Skeletal muscle tissue (tissue), 4 donors: ENCODE data around the gene KMT2E. TPM values are rescaled to one million over a fixed set of nuclear protein-coding genes. Genes with fewer than 3 reads are reported as not detected.

Experiments
- H3K27ac ChIP-seq: one replicate; pipeline ENCODE4 v1.7.0; 2013; ENCODE audit warnings: mild to moderate bottlenecking, low read depth, low read length, inconsistent platforms
- H3K27me3 ChIP-seq, 3 donors: one replicate each; pipeline ENCODE4 v1.7.0; 2013; ENCODE audit warnings: low read length in 3 of 3; ENCODE audit not compliant: control insufficient read depth in 3 of 3, insufficient read depth in 3 of 3
- H3K36me3 ChIP-seq, 3 donors: one replicate each; pipeline ENCODE4 v1.7.0; 2013; ENCODE audit warnings: low read length in 3 of 3; ENCODE audit not compliant: control insufficient read depth in 3 of 3, insufficient read depth in 3 of 3
- H3K4me1 ChIP-seq, 3 donors: one replicate each; pipeline ENCODE4 v1.7.0; 2013; ENCODE audit warnings: low read length in 3 of 3, mild to moderate bottlenecking in 3 of 3; ENCODE audit not compliant: control insufficient read depth in 3 of 3, insufficient read depth in 3 of 3
- H3K4me3 ChIP-seq, 3 donors: one replicate each; pipeline ENCODE4 v1.7.0; 2013; ENCODE audit warnings: low read length in 3 of 3
- H3K9ac ChIP-seq, 3 donors: one replicate each; pipeline ENCODE4 v1.7.0; 2013; ENCODE audit warnings: low read length in 3 of 3, mild to moderate bottlenecking in 3 of 3, moderate library complexity in 2 of 3, low read depth in 1 of 3
- H3K9me3 ChIP-seq, 3 donors: one replicate each; pipeline ENCODE4 v1.7.0; 2013; ENCODE audit warnings: low read length in 3 of 3; ENCODE audit not compliant: control insufficient read depth in 3 of 3
- total RNA-seq: library from RNA; depleted of rRNA; stranded (reverse); fragments of >200 nt; gene quantifications from one replicate; pipeline ENCODE4 v1.2.3, GENCODE V29; 2014
- donor health status: Osteomylitis.

Gene KMT2E
- 59.0 TPM for total RNA-seq

GRCh38 chr7:105013816-105014692 lies at the start of gene KMT2E:
KMT2E (plus strand) TSS chr7:105014205; CDS start chr7:105040953, 26,748 bp downstream.
- peak within 1 kb of the TSS; percentile 95 for H3K27ac ChIP-seq
- H3K4me3 ChIP-seq, result peak within 1 kb of the TSS; percentile 93 to 100 (median 98)
- no peaks in the 10 kb centered on the region for H3K27me3 ChIP-seq
- peak within 1 kb of the TSS; percentile 100 for H3K9ac ChIP-seq
- H3K4me1 ChIP-seq, result peaks cover 14 to 30% (median 16%) of the 10 kb centered on the region in 3 donors
- no peaks in the 10 kb centered on the region for H3K9me3 ChIP-seq
- peaks cover 0 to 8% (median 2%) of the 10 kb centered on the region in 3 donors for H3K36me3 ChIP-seq

GRCh38 chr7:104964626-104965236 lies 49.3 kb upstream of the KMT2E start:
- H3K36me3 ChIP-seq, result no peaks in the 10 kb centered on the region
- H3K9me3 ChIP-seq, result no peaks in the 10 kb centered on the region
- H3K4me1 ChIP-seq, result peaks cover 0 to 16% (median 8%) of the 10 kb centered on the region in 3 donors
- H3K27me3 ChIP-seq, result no peaks in the 10 kb centered on the region
- no peak overlapping the region for H3K27ac ChIP-seq
- no peak overlapping the region for H3K9ac ChIP-seq
- H3K4me3 ChIP-seq, result no peak overlapping the region

- Histone ChIP-seq H3K27me3 (no peaks in the 10 kb centered on the region), H3K36me3 (no peaks in the 10 kb centered on the region), H3K9ac (no peak overlapping the region), H3K4me3 (no peak overlapping the region), H3K4me1 (peaks cover 0 to 15% (median 8%) of the 10 kb centered on the region in 3 donors), H3K9me3 (no peaks in the 10 kb centered on the region), H3K27ac (no peak overlapping the region)
These were observed 48.0 kb upstream of the KMT2E start for GRCh38 chr7:104966022-104966421.

- H3K36me3 ChIP-seq, result no peaks in the 10 kb centered on the region
- H3K9me3 ChIP-seq, result no peaks in the 10 kb centered on the region
- no peaks in the 10 kb centered on the region for H3K27me3 ChIP-seq
- H3K27ac ChIP-seq, result no peak overlapping the region
- no peak overlapping the region for H3K9ac ChIP-seq
- H3K4me3 ChIP-seq, result no peak overlapping the region
- peaks cover 7 to 13% (median 8%) of the 10 kb centered on the region in 3 donors for H3K4me1 ChIP-seq
These were observed 46.9 kb upstream of the KMT2E start for GRCh38 chr7:104967088-104967487.

- no peaks in the 10 kb centered on the region for H3K36me3 ChIP-seq
- no peak overlapping the region for H3K4me3 ChIP-seq
- H3K4me1 ChIP-seq, result peaks cover 8 to 11% (median 10%) of the 10 kb centered on the region in 3 donors
- H3K27me3 ChIP-seq, result no peaks in the 10 kb centered on the region
- no peaks in the 10 kb centered on the region for H3K9me3 ChIP-seq
- peak overlapping the region; percentile 17 for H3K27ac ChIP-seq
- H3K9ac ChIP-seq, result no peak overlapping the region
These were observed 46.4 kb upstream of the KMT2E start for GRCh38 chr7:104967595-104967994.

- no peak overlapping the region for H3K4me3 ChIP-seq
- H3K4me1 ChIP-seq, result peaks cover 8 to 15% (median 10%) of the 10 kb centered on the region in 3 donors
- no peak overlapping the region for H3K27ac ChIP-seq
These were observed 45.4 kb upstream of the KMT2E start for GRCh38 chr7:104968648-104969047.

GRCh38 chr7:104969183-104969582 lies 44.8 kb upstream of the KMT2E start:
- no peaks in the 10 kb centered on the region for H3K36me3 ChIP-seq
- H3K27ac ChIP-seq, result no peak overlapping the region
- no peak overlapping the region for H3K9ac ChIP-seq
- H3K27me3 ChIP-seq, result no peaks in the 10 kb centered on the region
- no peaks in the 10 kb centered on the region for H3K9me3 ChIP-seq
- H3K4me3 ChIP-seq, result no peak overlapping the region
- peaks cover 8 to 19% (median 11%) of the 10 kb centered on the region in 3 donors for H3K4me1 ChIP-seq

More at GRCh38 chr7:104968648-104969047, 45.4 kb upstream of the KMT2E start:
- H3K36me3 ChIP-seq, result no peaks in the 10 kb centered on the region
- no peaks in the 10 kb centered on the region for H3K9me3 ChIP-seq
- H3K27me3 ChIP-seq, result no peaks in the 10 kb centered on the region
- H3K9ac ChIP-seq, result no peak overlapping the region

- no peaks in the 10 kb centered on the region for H3K36me3 ChIP-seq
- H3K27me3 ChIP-seq, result no peaks in the 10 kb centered on the region
- no peak overlapping the region for H3K9ac ChIP-seq
- H3K4me1 ChIP-seq, result peaks cover 11 to 26% (median 13%) of the 10 kb centered on the region in 3 donors
- H3K27ac ChIP-seq, result no peak overlapping the region
- no peak overlapping the region for H3K4me3 ChIP-seq
- H3K9me3 ChIP-seq, result no peaks in the 10 kb centered on the region
These were observed 42.5 kb upstream of the KMT2E start for GRCh38 chr7:104971290-104972071.

GRCh38 chr7:104972500-104972899 lies 41.5 kb upstream of the KMT2E start:
- Histone ChIP-seq H3K9me3 (no peaks in the 10 kb centered on the region), H3K4me3 (no peak overlapping the region), H3K4me1 (peaks cover 11 to 31% (median 17%) of the 10 kb centered on the region in 3 donors), H3K36me3 (no peaks in the 10 kb centered on the region), H3K27ac (no peak overlapping the region), H3K27me3 (no peaks in the 10 kb centered on the region), H3K9ac (no peak overlapping the region)
